ENCODE measurements around the gene RPS19BP1. TPM values are rescaled to one million over a fixed set of nuclear protein-coding genes. Genes with fewer than 3 reads are reported as not detected.
"Not testable (repeated sequence)": the region's sequence is repeated elsewhere in the genome, so short reads cannot be mapped to it uniquely, and the experiment has no call there.

The RPS19BP1 gene
- total RNA-seq, 4 donors from 2014 or later = 103 to 157 (median 133) TPM

- TF ChIP-seq CTCF (IDR thresholded peaks at IDR 0.05) = no peak
- ATAC-seq (ENCODE audit: low FRiP score) (no peak), DNase-seq (ENCODE audit: low spot score) (no peak)
These were observed 18.8 kb downstream of the RPS19BP1 start for GRCh38 chr22:39513791-39514190.

GRCh38 chr22:39512026-39512425, 20.5 kb downstream of the RPS19BP1 start:
- ATAC-seq (ENCODE audit: low FRiP score) (no peak), DNase-seq (ENCODE audit: low spot score) (no peak)
- no peak for TF ChIP-seq CTCF (IDR thresholded peaks at IDR 0.05)

- no peak for DNase-seq (ENCODE audit: low spot score)
- ATAC-seq (ENCODE audit: low FRiP score) = no peak
- no peak for TF ChIP-seq CTCF (IDR thresholded peaks at IDR 0.05)
These were observed 21.3 kb downstream of the RPS19BP1 start for GRCh38 chr22:39511226-39511625.

- ATAC-seq (ENCODE audit: low FRiP score) (no peak), DNase-seq (ENCODE audit: low spot score) (no peak)
- no peak for TF ChIP-seq CTCF (IDR thresholded peaks at IDR 0.05)
These were observed 21.9 kb downstream of the RPS19BP1 start for GRCh38 chr22:39510529-39511149.

GRCh38 chr22:39508393-39508792, 24.2 kb downstream of the RPS19BP1 start:
- DNase-seq (ENCODE audit: low spot score) (no peak), ATAC-seq (ENCODE audit: low FRiP score) (no peak)
- no peak for TF ChIP-seq CTCF (IDR thresholded peaks at IDR 0.05)

- not testable (repeated sequence) for DNase-seq (ENCODE audit: low spot score); ATAC-seq (ENCODE audit: low FRiP score)
These were observed 25.5 kb downstream of the RPS19BP1 start for GRCh38 chr22:39507021-39507420.

GRCh38 chr22:39504071-39504470, 28.5 kb downstream of the RPS19BP1 start:
- no peak for TF ChIP-seq CTCF (IDR thresholded peaks at IDR 0.05)
- ATAC-seq (ENCODE audit: low FRiP score) (no peak), DNase-seq (ENCODE audit: low spot score) (no peak)
